ENCODE measurements around the gene SEC22A. TPM values are rescaled to one million over a fixed set of nuclear protein-coding genes. Genes with fewer than 3 reads are reported as not detected.
"Not testable (repeated sequence)": the region's sequence is repeated elsewhere in the genome, so short reads cannot be mapped to it uniquely, and the experiment has no call there.

SEC22A gene
- polyA plus RNA-seq, 1 donor, result 16.5 TPM

- no CpG with 5 or more reads among the region's 5 CpGs for WGBS (ENCODE audit: insufficient coverage, low lambda C conversion rate)
- DNase-seq, result no peak
- Histone ChIP-seq H3K9me3 (ENCODE audit: control insufficient read depth, low read depth, low read length) (no peaks in the 10 kb centered on the region), H3K4me3 (ENCODE audit: low read length) (no peak overlapping the region), H3K36me3 (ENCODE audit: control insufficient read depth, insufficient read depth, low read length) (no peaks in the 10 kb centered on the region), H3K27me3 (ENCODE audit: control insufficient read depth, insufficient read depth, low read length) (no peaks in the 10 kb centered on the region), H3K27ac (ENCODE audit: low read length) (no peak overlapping the region), H3K4me1 (ENCODE audit: control insufficient read depth, insufficient read depth, low read length) (no peaks in the 10 kb centered on the region)
Measured at GRCh38 chr3:123180791-123181190, 21.0 kb upstream of the SEC22A start.

GRCh38 chr3:123186695-123187094 is 15.0 kb upstream of the SEC22A start:
- no CpG with 5 or more reads among the region's 2 CpGs for WGBS (ENCODE audit: insufficient coverage, low lambda C conversion rate)
- H3K36me3 ChIP-seq (ENCODE audit: control insufficient read depth, insufficient read depth, low read length), result no peaks in the 10 kb centered on the region
- no peak for DNase-seq
- no peak overlapping the region for H3K4me3 ChIP-seq (ENCODE audit: low read length)
- no peaks in the 10 kb centered on the region for H3K9me3 ChIP-seq (ENCODE audit: control insufficient read depth, low read depth, low read length)
- H3K4me1 ChIP-seq (ENCODE audit: control insufficient read depth, insufficient read depth, low read length), result no peaks in the 10 kb centered on the region
- no peak overlapping the region for H3K27ac ChIP-seq (ENCODE audit: low read length)
- no peaks in the 10 kb centered on the region for H3K27me3 ChIP-seq (ENCODE audit: control insufficient read depth, insufficient read depth, low read length)

- WGBS (ENCODE audit: insufficient coverage, low lambda C conversion rate), result 92% methylated on average over 2 of the region's 6 CpGs
- no peaks in the 10 kb centered on the region for H3K4me1 ChIP-seq (ENCODE audit: control insufficient read depth, insufficient read depth, low read length)
- H3K36me3 ChIP-seq (ENCODE audit: control insufficient read depth, insufficient read depth, low read length), result no peaks in the 10 kb centered on the region
- no peak overlapping the region for H3K4me3 ChIP-seq (ENCODE audit: low read length)
- H3K9me3 ChIP-seq (ENCODE audit: control insufficient read depth, low read depth, low read length), result no peaks in the 10 kb centered on the region
- no peak for DNase-seq
- no peak overlapping the region for H3K27ac ChIP-seq (ENCODE audit: low read length)
- no peaks in the 10 kb centered on the region for H3K27me3 ChIP-seq (ENCODE audit: control insufficient read depth, insufficient read depth, low read length)
Measured at GRCh38 chr3:123188058-123188457, 13.7 kb upstream of the SEC22A start.

GRCh38 chr3:123193448-123194101 is 8.2 kb upstream of the SEC22A start:
- Histone ChIP-seq H3K9me3 (ENCODE audit: control insufficient read depth, low read depth, low read length) (no peaks in the 10 kb centered on the region), H3K4me3 (ENCODE audit: low read length) (no peak overlapping the region), H3K27ac (ENCODE audit: low read length) (no peak overlapping the region), H3K27me3 (ENCODE audit: control insufficient read depth, insufficient read depth, low read length) (no peaks in the 10 kb centered on the region), H3K36me3 (ENCODE audit: control insufficient read depth, insufficient read depth, low read length) (no peaks in the 10 kb centered on the region), H3K4me1 (ENCODE audit: control insufficient read depth, insufficient read depth, low read length) (peaks cover 3% of the 10 kb centered on the region)
- no peak for DNase-seq
- no CpG with 5 or more reads among the region's 5 CpGs for WGBS (ENCODE audit: insufficient coverage, low lambda C conversion rate)

- H3K4me1 ChIP-seq (ENCODE audit: control insufficient read depth, insufficient read depth, low read length), result peaks cover 3% of the 10 kb centered on the region
- H3K27me3 ChIP-seq (ENCODE audit: control insufficient read depth, insufficient read depth, low read length), result no peaks in the 10 kb centered on the region
- WGBS (ENCODE audit: insufficient coverage, low lambda C conversion rate), result 43% methylated on average over 1 of the region's 10 CpGs
- no peaks in the 10 kb centered on the region for H3K9me3 ChIP-seq (ENCODE audit: control insufficient read depth, low read depth, low read length)
- DNase-seq, result peak in 1 of 2 donors; percentile 9
- H3K27ac ChIP-seq (ENCODE audit: low read length), result no peak overlapping the region
- H3K36me3 ChIP-seq (ENCODE audit: control insufficient read depth, insufficient read depth, low read length), result no peaks in the 10 kb centered on the region
- no peak overlapping the region for H3K4me3 ChIP-seq (ENCODE audit: low read length)
Measured at GRCh38 chr3:123194552-123194951, 7.2 kb upstream of the SEC22A start.

GRCh38 chr3:123198372-123198771 is 3.4 kb upstream of the SEC22A start:
- Histone ChIP-seq H3K4me3 (ENCODE audit: low read length) (no peak overlapping the region), H3K36me3 (ENCODE audit: control insufficient read depth, insufficient read depth, low read length) (no peaks in the 10 kb centered on the region), H3K27me3 (ENCODE audit: control insufficient read depth, insufficient read depth, low read length) (no peaks in the 10 kb centered on the region), H3K27ac (ENCODE audit: low read length) (no peak overlapping the region), H3K9me3 (ENCODE audit: control insufficient read depth, low read depth, low read length) (no peaks in the 10 kb centered on the region), H3K4me1 (ENCODE audit: control insufficient read depth, insufficient read depth, low read length) (peaks cover 5% of the 10 kb centered on the region)
- WGBS (ENCODE audit: insufficient coverage, low lambda C conversion rate), result no CpG with 5 or more reads among the region's 1 CpG
- no peak for DNase-seq

- DNase-seq, result no peak
- Histone ChIP-seq H3K27ac (ENCODE audit: low read length) (peak overlapping the region; percentile 85), H3K4me3 (ENCODE audit: low read length) (peak overlapping the region; percentile 93), H3K9me3 (ENCODE audit: control insufficient read depth, low read depth, low read length) (no peaks in the 10 kb centered on the region), H3K4me1 (ENCODE audit: control insufficient read depth, insufficient read depth, low read length) (peaks cover 3% of the 10 kb centered on the region), H3K36me3 (ENCODE audit: control insufficient read depth, insufficient read depth, low read length) (no peaks in the 10 kb centered on the region), H3K27me3 (ENCODE audit: control insufficient read depth, insufficient read depth, low read length) (no peaks in the 10 kb centered on the region)
- no CpG with 5 or more reads among the region's 6 CpGs for WGBS (ENCODE audit: insufficient coverage, low lambda C conversion rate)
Measured at GRCh38 chr3:123201223-123201556, 553 bp upstream of the SEC22A start.

GRCh38 chr3:123202451-123202850 is 708 bp downstream of the SEC22A start:
- H3K36me3 ChIP-seq (ENCODE audit: control insufficient read depth, insufficient read depth, low read length), result no peaks in the 10 kb centered on the region
- H3K9me3 ChIP-seq (ENCODE audit: control insufficient read depth, low read depth, low read length), result no peaks in the 10 kb centered on the region
- peak overlapping the region; percentile 93 for H3K4me3 ChIP-seq (ENCODE audit: low read length)
- peak in 1 of 2 donors; percentile 38 for DNase-seq
- H3K4me1 ChIP-seq (ENCODE audit: control insufficient read depth, insufficient read depth, low read length), result peaks cover 3% of the 10 kb centered on the region
- no CpG with 5 or more reads among the region's 7 CpGs for WGBS (ENCODE audit: insufficient coverage, low lambda C conversion rate)
- H3K27ac ChIP-seq (ENCODE audit: low read length), result peak overlapping the region; percentile 85
- H3K27me3 ChIP-seq (ENCODE audit: control insufficient read depth, insufficient read depth, low read length), result no peaks in the 10 kb centered on the region

GRCh38 chr3:123218990-123219389 is 17.2 kb downstream of the SEC22A start:
- Histone ChIP-seq H3K27me3 (ENCODE audit: control insufficient read depth, insufficient read depth, low read length) (no peaks in the 10 kb centered on the region), H3K36me3 (ENCODE audit: control insufficient read depth, insufficient read depth, low read length) (peaks cover 13% of the 10 kb centered on the region), H3K4me1 (ENCODE audit: control insufficient read depth, insufficient read depth, low read length) (no peaks in the 10 kb centered on the region), H3K27ac (ENCODE audit: low read length) (no peak overlapping the region), H3K4me3 (ENCODE audit: low read length) (no peak overlapping the region), H3K9me3 (ENCODE audit: control insufficient read depth, low read depth, low read length) (no peaks in the 10 kb centered on the region)
- no peak for DNase-seq
- 86% methylated on average over 1 of the region's 1 CpG for WGBS (ENCODE audit: insufficient coverage, low lambda C conversion rate)

GRCh38 chr3:123221369-123221768 is 19.6 kb downstream of the SEC22A start:
- not testable (repeated sequence) for H3K4me1 ChIP-seq (ENCODE audit: control insufficient read depth, insufficient read depth, low read length); H3K27me3 ChIP-seq (ENCODE audit: control insufficient read depth, insufficient read depth, low read length); H3K27ac ChIP-seq (ENCODE audit: low read length); H3K9me3 ChIP-seq (ENCODE audit: control insufficient read depth, low read depth, low read length); H3K4me3 ChIP-seq (ENCODE audit: low read length); DNase-seq
- peaks cover 12% of the 10 kb centered on the region for H3K36me3 ChIP-seq (ENCODE audit: control insufficient read depth, insufficient read depth, low read length)
- no CpG with 5 or more reads among the region's 4 CpGs for WGBS (ENCODE audit: insufficient coverage, low lambda C conversion rate)

- Histone ChIP-seq H3K9me3 (ENCODE audit: control insufficient read depth, low read depth, low read length) (peaks cover 11% of the 10 kb centered on the region), H3K36me3 (ENCODE audit: control insufficient read depth, insufficient read depth, low read length) (peaks cover 11% of the 10 kb centered on the region), H3K4me3 (ENCODE audit: low read length) (no peak overlapping the region), H3K27ac (ENCODE audit: low read length) (no peak overlapping the region), H3K4me1 (ENCODE audit: control insufficient read depth, insufficient read depth, low read length) (no peaks in the 10 kb centered on the region), H3K27me3 (ENCODE audit: control insufficient read depth, insufficient read depth, low read length) (no peaks in the 10 kb centered on the region)
- 86% methylated on average over 1 of the region's 3 CpGs for WGBS (ENCODE audit: insufficient coverage, low lambda C conversion rate)
- no peak for DNase-seq
Measured at GRCh38 chr3:123225016-123225415, 23.3 kb downstream of the SEC22A start.

All from large intestine (tissue), 3 donors.